Muscle layer of duodenum (tissue), 2 donors: ENCODE data around the gene AMPH.

Source experiments
- H3K27ac ChIP-seq: one replicate; pipeline ENCODE4 v1.7.0; 2013; ENCODE audit warnings: mild to moderate bottlenecking, low read length
- H3K27me3 ChIP-seq: one replicate; pipeline ENCODE4 v1.7.0; 2013; ENCODE audit warnings: low read depth, mild to moderate bottlenecking, control low read depth, low read length
- H3K36me3 ChIP-seq, 2 donors: one replicate each; pipeline ENCODE4 v1.7.0; 2013; ENCODE audit warnings: low read length in 2 of 2, control low read depth in 1 of 2, mild to moderate bottlenecking in 1 of 2; ENCODE audit not compliant: insufficient read depth in 2 of 2, control insufficient read depth in 1 of 2
- H3K4me1 ChIP-seq, 2 donors: one replicate each; pipeline ENCODE4 v1.7.0; 2013; ENCODE audit warnings: low read length in 2 of 2, mild to moderate bottlenecking in 2 of 2, control low read depth in 1 of 2, moderate library complexity in 1 of 2; ENCODE audit not compliant: insufficient read depth in 2 of 2, control insufficient read depth in 1 of 2
- H3K4me3 ChIP-seq, 2 donors: one replicate each; pipeline ENCODE4 v1.7.0; 2013; ENCODE audit warnings: low read length in 2 of 2, low read depth in 1 of 2, mild to moderate bottlenecking in 1 of 2
- H3K9me3 ChIP-seq, 2 donors: one replicate each; pipeline ENCODE4 v1.7.0; 2013; ENCODE audit warnings: low read length in 2 of 2, control low read depth in 1 of 2, mild to moderate bottlenecking in 1 of 2; ENCODE audit not compliant: control insufficient read depth in 1 of 2
- donor health status: healthy.

AMPH gene

DNA sequence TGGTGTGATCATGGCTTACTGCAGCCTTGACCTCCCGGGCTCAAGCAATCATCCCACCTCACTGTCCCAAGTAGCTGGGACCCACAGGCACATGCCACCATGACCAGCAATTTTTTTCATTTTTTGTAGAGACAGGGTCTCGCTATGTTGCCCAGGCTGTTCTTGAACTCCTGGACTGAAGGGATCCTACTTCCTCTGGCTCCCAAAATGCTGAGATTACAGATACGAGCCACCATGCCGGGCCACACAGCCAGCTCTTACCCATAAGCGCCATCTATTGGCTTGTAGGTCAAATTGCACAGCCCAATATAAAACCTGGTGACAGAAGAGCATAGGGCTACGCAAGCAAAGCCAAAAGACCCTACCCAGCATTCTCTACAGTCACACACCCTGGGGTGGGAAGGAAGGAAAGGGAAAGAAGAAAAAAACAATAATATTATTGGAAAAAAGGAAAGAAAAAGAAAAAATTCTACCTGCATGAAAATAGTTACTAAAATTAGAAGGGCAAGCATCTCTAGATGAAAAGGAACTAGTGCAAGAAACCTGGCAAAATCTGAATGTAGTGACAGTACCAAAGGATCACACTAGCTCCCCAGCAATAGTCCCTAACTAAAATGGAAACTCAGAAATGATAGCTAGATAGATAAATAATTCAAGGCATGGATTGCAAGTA lies 29.4 kb upstream of the AMPH start:
- no peaks in the 10 kb centered on the region for H3K27me3 ChIP-seq
- H3K9me3 ChIP-seq = no peaks in the 10 kb centered on the region
- H3K4me1 ChIP-seq = no peaks in the 10 kb centered on the region
- H3K36me3 ChIP-seq = no peaks in the 10 kb centered on the region
- no peak overlapping the region for H3K27ac ChIP-seq
- H3K4me3 ChIP-seq = no peak overlapping the region

DNA sequence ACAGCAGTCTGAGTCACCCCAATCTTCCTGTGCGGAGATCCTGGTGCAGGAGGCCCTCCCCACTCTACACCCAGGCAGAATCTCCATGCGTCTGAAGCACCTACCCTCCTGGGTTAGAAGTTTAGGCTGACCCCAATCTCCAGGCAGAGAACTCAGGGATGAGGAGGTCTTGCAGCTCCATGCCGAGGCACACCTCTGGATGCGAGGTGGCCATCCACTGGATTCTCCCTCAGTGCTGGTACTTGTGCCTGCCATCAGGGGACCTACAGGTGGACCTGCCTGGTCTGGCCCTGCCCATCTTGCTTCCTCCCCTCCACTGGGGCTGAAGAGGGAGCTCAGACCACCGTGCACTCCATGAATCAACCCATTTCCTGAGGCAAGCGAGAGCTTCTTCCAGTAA lies 28.8 kb upstream of the AMPH start:
- H3K36me3 ChIP-seq = no peaks in the 10 kb centered on the region
- H3K9me3 ChIP-seq = no peaks in the 10 kb centered on the region
- H3K27ac ChIP-seq = no peak overlapping the region
- no peaks in the 10 kb centered on the region for H3K27me3 ChIP-seq
- H3K4me1 ChIP-seq = no peaks in the 10 kb centered on the region
- no peak overlapping the region for H3K4me3 ChIP-seq

DNA sequence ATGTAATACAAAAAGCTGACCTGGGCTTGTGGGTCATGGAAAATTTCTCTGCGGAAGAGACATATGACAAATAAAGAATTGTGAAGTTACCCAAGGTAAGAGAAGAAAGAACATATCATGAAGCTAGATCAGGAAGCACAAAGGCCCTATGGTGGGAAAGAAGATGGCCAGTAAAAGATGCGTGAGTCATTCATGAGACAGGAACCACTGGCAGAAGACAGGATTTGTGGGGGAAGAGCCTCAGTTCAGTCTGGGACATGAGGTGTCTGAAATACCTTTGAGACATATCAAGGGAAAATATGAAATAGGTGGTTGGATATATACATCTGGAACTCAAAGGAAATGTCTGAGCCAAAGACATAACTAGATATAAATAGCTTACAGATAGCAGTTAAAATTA lies 27.7 kb upstream of the AMPH start:
- Histone ChIP-seq H3K4me3 (no peak overlapping the region), H3K4me1 (no peaks in the 10 kb centered on the region), H3K36me3 (no peaks in the 10 kb centered on the region), H3K9me3 (no peaks in the 10 kb centered on the region), H3K27ac (no peak overlapping the region), H3K27me3 (no peaks in the 10 kb centered on the region)

DNA sequence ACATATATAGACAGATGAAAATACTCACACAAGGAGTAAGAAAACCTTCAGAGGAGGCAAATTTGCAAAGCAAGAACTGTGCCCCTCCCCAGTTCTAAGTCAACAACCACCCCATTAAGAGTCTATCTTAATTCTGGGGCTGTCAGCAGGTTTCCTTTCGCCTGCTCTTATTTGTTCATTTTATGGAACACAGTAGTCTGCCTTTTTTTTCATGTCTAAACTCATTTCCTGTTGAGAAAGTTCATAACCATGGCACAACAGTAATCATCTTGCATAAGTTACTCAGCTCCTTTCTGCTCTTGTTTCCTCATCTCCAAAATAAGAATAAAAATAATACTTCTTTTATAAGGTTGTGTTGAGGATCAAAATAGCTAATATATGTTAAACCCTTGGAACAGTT lies 25.8 kb upstream of the AMPH start:
- no peak overlapping the region for H3K4me3 ChIP-seq
- H3K36me3 ChIP-seq = no peaks in the 10 kb centered on the region
- no peaks in the 10 kb centered on the region for H3K9me3 ChIP-seq
- H3K27me3 ChIP-seq = no peaks in the 10 kb centered on the region
- no peaks in the 10 kb centered on the region for H3K4me1 ChIP-seq
- H3K27ac ChIP-seq = no peak overlapping the region

DNA sequence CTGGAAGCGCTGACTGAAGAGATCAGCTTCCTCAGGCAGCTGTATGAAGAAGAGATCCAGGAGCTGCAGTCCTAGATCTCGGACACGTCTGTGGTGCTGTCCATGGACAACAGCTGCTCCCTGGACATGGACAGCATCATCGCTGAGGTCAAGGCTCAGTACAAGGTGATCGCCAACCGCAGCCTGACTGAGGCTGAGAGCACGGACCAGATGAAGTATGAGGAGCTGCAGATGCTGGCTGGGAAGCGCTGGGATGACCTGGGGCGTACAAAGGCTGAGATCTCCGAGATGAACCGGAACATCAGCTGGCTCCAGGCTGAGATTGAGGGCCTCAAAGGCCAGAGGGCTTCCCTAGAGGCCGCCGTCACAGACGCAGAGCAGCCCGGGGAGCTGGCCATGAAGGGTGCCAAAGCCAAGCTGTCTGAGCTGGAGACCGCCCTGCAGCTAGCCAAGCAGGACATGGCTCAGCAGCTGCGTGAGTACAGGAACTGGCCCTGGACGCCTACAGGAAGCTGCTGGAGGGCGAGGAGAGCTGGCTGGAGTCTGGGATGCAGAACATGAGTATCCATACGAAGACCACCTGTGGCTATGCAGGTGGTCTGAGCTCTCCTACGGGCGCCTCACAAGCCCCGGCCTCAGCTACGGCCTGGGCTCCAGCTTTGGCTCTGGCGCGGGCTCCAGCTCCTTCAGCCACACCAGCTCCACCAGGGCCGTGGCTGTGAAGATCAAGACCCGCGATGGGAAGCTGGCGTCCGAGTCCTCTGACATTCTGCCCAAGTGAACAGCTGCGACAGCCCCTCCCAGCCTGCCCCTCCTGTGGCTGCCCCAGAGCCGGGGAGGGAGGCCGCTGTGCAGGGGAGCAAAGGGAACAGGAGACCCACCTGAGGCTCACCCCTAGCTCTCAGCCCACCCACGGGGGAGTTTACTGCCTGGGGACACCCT lies 24.9 kb upstream of the AMPH start:
- Histone ChIP-seq H3K9me3 (no peaks in the 10 kb centered on the region), H3K27ac (no peak overlapping the region), H3K27me3 (no peaks in the 10 kb centered on the region), H3K4me3 (no peak overlapping the region), H3K4me1 (no peaks in the 10 kb centered on the region), H3K36me3 (no peaks in the 10 kb centered on the region)

DNA sequence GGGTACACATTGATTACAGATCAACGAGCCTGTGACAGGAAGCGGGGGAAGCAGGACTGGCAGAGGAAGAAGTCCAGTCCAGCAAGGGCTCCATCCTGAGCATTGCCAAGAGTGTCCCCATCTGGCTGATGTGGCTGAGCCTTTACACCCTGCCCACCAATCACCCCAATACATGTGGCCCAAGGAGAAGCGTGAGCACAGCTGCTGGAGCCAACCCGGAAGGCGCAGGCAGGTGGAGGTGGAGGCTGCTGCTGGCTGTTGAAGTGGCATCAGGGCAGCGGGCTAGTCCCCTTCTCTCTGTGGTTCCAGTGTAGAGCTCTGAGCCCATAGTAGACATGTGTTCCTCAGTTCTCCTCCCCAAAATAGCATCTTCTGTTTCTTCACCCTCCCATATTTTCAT lies 6.8 kb upstream of the AMPH start:
- no peaks in the 10 kb centered on the region for H3K4me1 ChIP-seq
- H3K36me3 ChIP-seq = no peaks in the 10 kb centered on the region
- H3K27me3 ChIP-seq = no peaks in the 10 kb centered on the region
- no peak overlapping the region for H3K4me3 ChIP-seq
- H3K27ac ChIP-seq = no peak overlapping the region
- H3K9me3 ChIP-seq = no peaks in the 10 kb centered on the region

DNA sequence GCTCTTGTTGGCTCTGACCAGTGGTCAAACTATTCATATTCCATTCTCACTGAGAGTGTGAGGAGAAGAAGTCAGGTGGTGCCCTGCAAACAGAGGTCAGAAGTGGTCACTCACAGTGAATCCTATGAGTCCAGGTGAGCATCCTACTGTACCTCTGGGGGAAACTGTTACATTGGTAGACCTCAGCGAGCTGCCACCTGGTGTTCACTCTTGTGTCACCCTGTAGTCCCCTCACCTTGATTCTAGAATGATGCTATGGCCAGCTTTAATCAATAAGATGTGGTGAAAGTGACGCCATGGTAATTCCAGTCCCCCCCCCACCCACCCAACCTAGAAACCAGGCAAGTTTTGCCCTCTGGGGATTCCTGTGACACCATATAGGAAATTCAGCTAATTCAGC lies 1.2 kb upstream of the AMPH start:
- no peak overlapping the region for H3K27ac ChIP-seq
- peaks cover 4% of the 10 kb centered on the region for H3K27me3 ChIP-seq
- H3K4me1 ChIP-seq = peaks cover 0 to 13% of the 10 kb centered on the region in 2 donors
- no peaks in the 10 kb centered on the region for H3K36me3 ChIP-seq
- H3K9me3 ChIP-seq = no peaks in the 10 kb centered on the region
- no peak overlapping the region for H3K4me3 ChIP-seq

DNA sequence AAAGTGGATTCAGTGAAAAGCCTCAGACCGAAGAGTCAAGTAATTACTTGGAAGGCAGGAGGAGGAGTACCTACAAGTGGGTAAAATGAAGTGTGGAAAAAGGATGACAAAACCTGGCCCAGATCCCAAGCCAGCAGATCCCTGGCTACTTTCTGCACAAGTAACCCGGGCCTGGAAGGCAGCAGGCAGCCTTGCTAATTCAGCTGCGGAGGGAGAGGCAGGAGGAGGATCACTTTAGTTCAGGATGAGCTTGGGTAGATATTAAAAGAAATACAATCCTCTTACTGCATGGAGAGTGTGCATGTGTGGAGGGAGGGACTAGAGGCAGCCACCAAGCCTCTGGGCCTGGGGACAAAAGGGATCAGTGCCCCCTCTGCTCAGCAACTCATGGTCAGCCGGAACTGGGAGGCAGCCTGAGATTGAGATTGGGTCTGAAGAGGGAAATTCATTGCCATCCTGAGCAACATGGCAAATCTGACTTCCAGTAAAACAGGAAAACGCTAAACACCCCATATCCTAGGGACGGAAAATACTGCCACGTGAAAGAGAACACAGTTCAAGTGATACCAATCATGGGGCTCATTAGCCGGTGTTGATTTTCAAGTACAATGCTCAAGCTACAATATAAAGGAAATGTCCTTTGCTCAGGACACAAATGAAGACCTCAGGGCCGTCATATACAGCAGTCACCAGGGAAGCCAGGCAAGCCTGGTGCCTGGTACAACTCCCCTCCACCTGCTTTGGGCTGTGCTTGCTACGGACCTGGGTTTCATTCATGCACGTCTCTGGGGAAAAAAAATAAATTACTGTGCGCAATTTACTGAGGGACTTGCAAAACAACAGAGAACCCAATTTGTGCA lies 1.3 kb downstream of the AMPH start:
- peak overlapping the region in 1 of 2 donors; percentile 30 for H3K4me3 ChIP-seq
- no peaks in the 10 kb centered on the region for H3K36me3 ChIP-seq
- peaks cover 0 to 13% of the 10 kb centered on the region in 2 donors for H3K4me1 ChIP-seq
- H3K9me3 ChIP-seq = peaks cover 2 to 5% of the 10 kb centered on the region in 2 donors
- peaks cover 4% of the 10 kb centered on the region for H3K27me3 ChIP-seq
- no peak overlapping the region for H3K27ac ChIP-seq

GRCh38 chr7:38628630-38629385 lies 2.4 kb downstream of the AMPH start:
- H3K36me3 ChIP-seq = no peaks in the 10 kb centered on the region
- H3K9me3 ChIP-seq = peaks cover 5% of the 10 kb centered on the region in 2 donors
- H3K4me3 ChIP-seq = no peak overlapping the region
- H3K4me1 ChIP-seq = peaks cover 0 to 13% of the 10 kb centered on the region in 2 donors
- H3K27ac ChIP-seq = no peak overlapping the region
- H3K27me3 ChIP-seq = peaks cover 4% of the 10 kb centered on the region

DNA sequence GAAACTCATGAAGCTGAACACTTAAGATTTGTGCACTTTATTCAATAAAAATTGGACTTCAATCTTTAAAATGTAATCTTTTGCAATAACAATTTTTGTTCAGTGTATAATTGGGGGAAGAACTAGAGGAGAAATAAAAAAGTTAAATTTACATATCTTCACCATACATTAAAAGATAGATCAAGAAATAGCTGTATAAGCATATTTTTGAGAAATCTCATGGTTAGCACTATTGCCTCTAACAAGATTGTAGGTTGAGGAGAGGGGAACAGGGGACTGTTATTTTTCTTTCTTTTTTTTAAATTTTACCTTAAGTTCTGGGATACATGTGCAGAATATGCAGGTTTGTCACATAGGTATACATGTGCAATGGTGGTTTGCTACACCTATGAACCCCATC lies 5.3 kb downstream of the AMPH start:
- Histone ChIP-seq H3K4me1 (peaks cover 0 to 8% of the 10 kb centered on the region in 2 donors), H3K4me3 (no peak overlapping the region), H3K27me3 (peaks cover 4% of the 10 kb centered on the region), H3K27ac (no peak overlapping the region), H3K36me3 (no peaks in the 10 kb centered on the region), H3K9me3 (peaks cover 5% of the 10 kb centered on the region in 2 donors)
